Measurements from ENCODE around the gene ATXN10. TPM values are rescaled to one million over a fixed set of nuclear protein-coding genes. Genes with fewer than 3 reads are reported as not detected.

The ATXN10 gene
- total and polyA plus RNA-seq, 2 of the 13 experiments (the other 11 are each of a cell fraction or from before 2014, with no cell fraction given): 60.1 to 194 TPM

DNA sequence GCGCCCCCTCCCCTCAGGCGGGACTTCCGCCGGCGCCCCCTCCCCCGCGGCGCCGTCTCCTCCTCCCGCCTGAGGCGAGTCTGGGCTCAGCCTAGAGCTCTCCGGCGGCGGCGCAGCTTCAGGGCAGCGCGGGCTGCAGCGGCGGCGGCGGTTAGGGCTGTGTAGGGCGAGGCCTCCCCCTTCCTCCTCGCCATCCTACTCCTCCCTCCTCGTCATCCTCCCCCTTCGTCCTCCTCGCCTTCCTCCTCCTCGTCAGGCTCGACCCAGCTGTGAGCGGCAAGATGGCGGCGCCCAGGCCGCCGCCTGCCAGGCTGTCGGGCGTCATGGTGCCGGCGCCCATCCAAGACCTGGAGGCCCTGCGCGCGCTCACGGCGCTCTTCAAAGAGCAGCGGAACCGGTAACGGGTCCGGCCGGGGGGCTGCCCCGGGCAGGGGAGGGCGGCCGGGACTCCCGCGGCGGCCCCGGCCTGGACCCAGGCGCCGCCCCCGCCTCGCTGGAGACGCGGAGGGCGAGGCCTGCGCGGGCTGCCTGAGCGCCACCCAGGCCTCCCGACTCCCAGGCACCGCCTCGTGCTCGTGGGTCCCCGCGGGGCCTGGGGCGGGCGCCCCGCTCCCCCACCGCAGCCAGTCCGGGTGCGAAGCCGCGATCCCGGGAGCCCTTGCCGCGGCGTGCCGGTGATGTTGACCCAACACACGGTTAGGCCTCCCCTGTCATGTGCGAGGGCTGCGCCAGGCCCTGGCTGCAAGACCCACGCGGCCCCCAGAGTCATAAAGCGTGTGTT, at the start of gene ATXN10 (continued):
- TF ChIP-seq, protein P1, sequence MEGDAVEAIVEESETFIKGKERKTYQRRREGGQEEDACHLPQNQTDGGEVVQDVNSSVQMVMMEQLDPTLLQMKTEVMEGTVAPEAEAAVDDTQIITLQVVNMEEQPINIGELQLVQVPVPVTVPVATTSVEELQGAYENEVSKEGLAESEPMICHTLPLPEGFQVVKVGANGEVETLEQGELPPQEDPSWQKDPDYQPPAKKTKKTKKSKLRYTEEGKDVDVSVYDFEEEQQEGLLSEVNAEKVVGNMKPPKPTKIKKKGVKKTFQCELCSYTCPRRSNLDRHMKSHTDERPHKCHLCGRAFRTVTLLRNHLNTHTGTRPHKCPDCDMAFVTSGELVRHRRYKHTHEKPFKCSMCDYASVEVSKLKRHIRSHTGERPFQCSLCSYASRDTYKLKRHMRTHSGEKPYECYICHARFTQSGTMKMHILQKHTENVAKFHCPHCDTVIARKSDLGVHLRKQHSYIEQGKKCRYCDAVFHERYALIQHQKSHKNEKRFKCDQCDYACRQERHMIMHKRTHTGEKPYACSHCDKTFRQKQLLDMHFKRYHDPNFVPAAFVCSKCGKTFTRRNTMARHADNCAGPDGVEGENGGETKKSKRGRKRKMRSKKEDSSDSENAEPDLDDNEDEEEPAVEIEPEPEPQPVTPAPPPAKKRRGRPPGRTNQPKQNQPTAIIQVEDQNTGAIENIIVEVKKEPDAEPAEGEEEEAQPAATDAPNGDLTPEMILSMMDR (CRISPR knock-in tag; IDR thresholded peaks at IDR 0.05): no peak
- TF ChIP-seq CENPT (CRISPR knock-in tag; IDR thresholded peaks at IDR 0.05; ENCODE audit: low read depth) (no peak), TMF1 (CRISPR knock-in tag; IDR thresholded peaks at IDR 0.05; ENCODE audit: low read depth) (peak; percentile 48; the same call in 1 of the 2 replicates), POGZ (CRISPR knock-in tag; IDR thresholded peaks at IDR 0.05) (peak; percentile 42), TGIF2 (CRISPR knock-in tag; IDR thresholded peaks at IDR 0.05) (no peak; the same call in 1 of the 2 replicates), SRY (CRISPR knock-in tag; IDR thresholded peaks at IDR 0.05) (peak; percentile 93), GABPA (IDR thresholded peaks at IDR 0.05; ENCODE audit: low read depth, low read length) (peak; percentile 83), GABPA (CRISPR knock-in tag; IDR thresholded peaks at IDR 0.05; ENCODE audit: low read depth) (no peak), SSRP1 (CRISPR knock-in tag; IDR thresholded peaks at IDR 0.05) (no peak), ZNF781 (CRISPR knock-in tag; IDR thresholded peaks at IDR 0.05; ENCODE audit: borderline replicate concordance, not compliant biosample characterization) (no peak), ZNF253 (CRISPR knock-in tag; IDR thresholded peaks at IDR 0.05; ENCODE audit: borderline replicate concordance) (0 out of 2 replicates have a peak, but pooled peaks have one; percentile 13)
- TF ChIP-seq, protein P2, sequence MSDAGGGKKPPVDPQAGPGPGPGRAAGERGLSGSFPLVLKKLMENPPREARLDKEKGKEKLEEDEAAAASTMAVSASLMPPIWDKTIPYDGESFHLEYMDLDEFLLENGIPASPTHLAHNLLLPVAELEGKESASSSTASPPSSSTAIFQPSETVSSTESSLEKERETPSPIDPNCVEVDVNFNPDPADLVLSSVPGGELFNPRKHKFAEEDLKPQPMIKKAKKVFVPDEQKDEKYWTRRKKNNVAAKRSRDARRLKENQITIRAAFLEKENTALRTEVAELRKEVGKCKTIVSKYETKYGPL (CRISPR knock-in tag; IDR thresholded peaks at IDR 0.05): no peak; the same call in 1 of the 2 replicates
- TF ChIP-seq, protein P3, sequence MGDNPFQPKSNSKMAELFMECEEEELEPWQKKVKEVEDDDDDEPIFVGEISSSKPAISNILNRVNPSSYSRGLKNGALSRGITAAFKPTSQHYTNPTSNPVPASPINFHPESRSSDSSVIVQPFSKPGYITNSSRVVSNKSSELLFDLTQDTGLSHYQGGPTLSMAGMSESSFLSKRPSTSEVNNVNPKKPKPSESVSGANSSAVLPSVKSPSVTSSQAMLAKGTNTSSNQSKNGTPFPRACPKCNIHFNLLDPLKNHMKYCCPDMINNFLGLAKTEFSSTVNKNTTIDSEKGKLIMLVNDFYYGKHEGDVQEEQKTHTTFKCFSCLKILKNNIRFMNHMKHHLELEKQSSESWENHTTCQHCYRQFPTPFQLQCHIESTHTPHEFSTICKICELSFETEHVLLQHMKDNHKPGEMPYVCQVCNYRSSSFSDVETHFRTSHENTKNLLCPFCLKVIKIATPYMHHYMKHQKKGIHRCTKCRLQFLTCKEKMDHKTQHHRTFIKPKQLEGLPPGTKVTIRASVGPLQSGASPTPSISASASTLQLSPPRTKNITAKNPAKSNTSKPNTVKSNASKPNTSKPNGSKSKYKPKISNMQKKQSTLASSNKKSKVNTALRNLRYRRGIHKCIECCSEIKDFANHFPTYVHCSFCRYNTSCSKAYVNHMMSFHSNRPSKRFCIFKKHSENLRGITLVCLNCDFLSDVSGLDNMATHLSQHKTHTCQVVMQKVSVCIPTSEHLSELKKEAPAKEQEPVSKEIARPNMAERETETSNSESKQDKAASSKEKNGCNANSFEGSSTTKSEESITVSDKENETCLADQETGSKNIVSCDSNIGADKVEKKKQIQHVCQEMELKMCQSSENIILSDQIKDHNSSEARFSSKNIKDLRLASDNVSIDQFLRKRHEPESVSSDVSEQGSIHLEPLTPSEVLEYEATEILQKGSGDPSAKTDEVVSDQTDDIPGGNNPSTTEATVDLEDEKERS (CRISPR knock-in tag; IDR thresholded peaks at IDR 0.05): no peak; the same call in 1 of the 2 replicates
- TF ChIP-seq, protein P4, sequence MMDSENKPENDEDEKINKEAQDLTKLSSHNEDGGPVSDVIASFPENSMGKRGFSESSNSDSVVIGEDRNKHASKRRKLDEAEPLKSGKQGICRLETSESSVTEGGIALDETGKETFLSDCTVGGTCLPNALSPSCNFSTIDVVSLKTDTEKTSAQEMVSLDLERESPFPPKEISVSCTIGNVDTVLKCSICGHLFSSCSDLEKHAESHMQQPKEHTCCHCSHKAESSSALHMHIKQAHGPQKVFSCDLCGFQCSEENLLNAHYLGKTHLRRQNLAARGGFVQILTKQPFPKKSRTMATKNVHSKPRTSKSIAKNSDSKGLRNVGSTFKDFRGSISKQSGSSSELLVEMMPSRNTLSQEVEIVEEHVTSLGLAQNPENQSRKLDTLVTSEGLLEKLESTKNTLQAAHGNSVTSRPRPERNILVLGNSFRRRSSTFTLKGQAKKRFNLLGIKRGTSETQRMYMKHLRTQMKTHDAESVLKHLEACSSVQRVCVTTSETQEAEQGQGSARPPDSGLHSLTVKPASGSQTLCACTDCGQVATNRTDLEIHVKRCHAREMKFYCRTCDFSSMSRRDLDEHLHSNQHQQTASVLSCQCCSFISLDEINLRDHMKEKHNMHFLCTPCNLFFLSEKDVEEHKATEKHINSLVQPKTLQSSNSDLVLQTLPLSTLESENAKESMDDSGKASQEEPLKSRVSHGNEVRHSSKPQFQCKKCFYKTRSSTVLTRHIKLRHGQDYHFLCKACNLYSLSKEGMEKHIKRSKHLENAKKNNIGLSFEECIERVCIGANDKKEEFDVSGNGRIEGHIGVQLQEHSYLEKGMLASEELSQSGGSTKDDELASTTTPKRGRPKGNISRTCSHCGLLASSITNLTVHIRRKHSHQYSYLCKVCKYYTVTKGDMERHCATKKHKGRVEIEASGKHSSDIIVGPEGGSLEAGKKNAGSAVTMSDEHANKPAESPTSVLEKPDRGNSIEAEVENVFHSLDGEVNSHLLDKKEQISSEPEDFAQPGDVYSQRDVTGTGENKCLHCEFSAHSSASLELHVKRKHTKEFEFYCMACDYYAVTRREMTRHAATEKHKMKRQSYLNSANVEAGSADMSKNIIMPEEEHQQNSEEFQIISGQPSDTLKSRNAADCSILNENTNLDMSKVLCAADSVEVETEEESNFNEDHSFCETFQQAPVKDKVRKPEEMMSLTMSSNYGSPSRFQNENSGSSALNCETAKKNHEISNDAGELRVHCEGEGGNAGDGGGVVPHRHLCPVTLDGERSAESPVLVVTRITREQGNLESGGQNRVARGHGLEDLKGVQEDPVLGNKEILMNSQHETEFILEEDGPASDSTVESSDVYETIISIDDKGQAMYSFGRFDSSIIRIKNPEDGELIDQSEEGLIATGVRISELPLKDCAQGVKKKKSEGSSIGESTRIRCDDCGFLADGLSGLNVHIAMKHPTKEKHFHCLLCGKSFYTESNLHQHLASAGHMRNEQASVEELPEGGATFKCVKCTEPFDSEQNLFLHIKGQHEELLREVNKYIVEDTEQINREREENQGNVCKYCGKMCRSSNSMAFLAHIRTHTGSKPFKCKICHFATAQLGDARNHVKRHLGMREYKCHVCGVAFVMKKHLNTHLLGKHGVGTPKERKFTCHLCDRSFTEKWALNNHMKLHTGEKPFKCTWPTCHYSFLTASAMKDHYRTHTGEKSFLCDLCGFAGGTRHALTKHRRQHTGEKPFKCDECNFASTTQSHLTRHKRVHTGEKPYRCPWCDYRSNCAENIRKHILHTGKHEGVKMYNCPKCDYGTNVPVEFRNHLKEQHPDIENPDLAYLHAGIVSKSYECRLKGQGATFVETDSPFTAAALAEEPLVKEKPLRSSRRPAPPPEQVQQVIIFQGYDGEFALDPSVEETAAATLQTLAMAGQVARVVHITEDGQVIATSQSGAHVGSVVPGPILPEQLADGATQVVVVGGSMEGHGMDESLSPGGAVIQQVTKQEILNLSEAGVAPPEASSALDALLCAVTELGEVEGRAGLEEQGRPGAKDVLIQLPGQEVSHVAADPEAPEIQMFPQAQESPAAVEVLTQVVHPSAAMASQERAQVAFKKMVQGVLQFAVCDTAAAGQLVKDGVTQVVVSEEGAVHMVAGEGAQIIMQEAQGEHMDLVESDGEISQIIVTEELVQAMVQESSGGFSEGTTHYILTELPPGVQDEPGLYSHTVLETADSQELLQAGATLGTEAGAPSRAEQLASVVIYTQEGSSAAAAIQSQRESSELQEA (CRISPR knock-in tag; IDR thresholded peaks at IDR 0.05; ENCODE audit: not compliant biosample characterization): no peak

Measured in HepG2 (cell line).